Endothelial cell (in vitro differentiated cells): ENCODE data around the gene NKAIN2. TPM values are rescaled to one million over a fixed set of nuclear protein-coding genes. Genes with fewer than 3 reads are reported as not detected.

Experiments used
- DNase-seq: peaks from one replicate; pipeline ENCODE4 v3.0.0; 2021; ENCODE audit warnings: low spot score
- H3K27ac Mint-ChIP-seq: one replicate; pipeline ENCODE4 v1.8.0; 2021; ENCODE audit warnings: mixed read lengths, inconsistent platforms; ENCODE audit not compliant: unreplicated experiment
- H3K27me3 Mint-ChIP-seq: one replicate; pipeline ENCODE4 v1.8.0; 2021; ENCODE audit warnings: mild to moderate bottlenecking, moderate library complexity, mixed read lengths, inconsistent platforms; ENCODE audit not compliant: unreplicated experiment
- H3K36me3 Mint-ChIP-seq: one replicate; pipeline ENCODE4 v1.8.0; 2021; ENCODE audit warnings: mild to moderate bottlenecking, low read depth, mixed read lengths, inconsistent platforms; ENCODE audit not compliant: unreplicated experiment
- H3K4me1 Mint-ChIP-seq: one replicate; pipeline ENCODE4 v1.8.0; 2021; ENCODE audit warnings: mild to moderate bottlenecking, mixed read lengths, inconsistent platforms; ENCODE audit not compliant: unreplicated experiment
- H3K4me3 Mint-ChIP-seq: one replicate; pipeline ENCODE4 v1.8.0; 2021; ENCODE audit warnings: mild to moderate bottlenecking, mixed read lengths, inconsistent platforms; ENCODE audit not compliant: unreplicated experiment
- H3K9me3 Mint-ChIP-seq: one replicate; pipeline ENCODE4 v1.8.0; 2021; ENCODE audit warnings: mixed read lengths, inconsistent platforms; ENCODE audit not compliant: unreplicated experiment
- CTCF ChIP-seq: fragments of 200-600 bp; sonication (generic); IDR thresholded peaks from one replicate; pipeline ENCODE4 v1.5.0; 2021; ENCODE audit warnings: antibody characterized with exemption; ENCODE audit not compliant: unreplicated experiment
- total RNA-seq: library from RNA; stranded (reverse); fragmentation: NEBNext Ultra II Directional; extraction: Animal tissue kit (Norgen Biotek cat#: 25700); gene quantifications from one replicate; pipeline ENCODE4 v1.2.1, GENCODE V29; 2021; ENCODE audit not compliant: unreplicated experiment

NKAIN2 gene
- total RNA-seq, 1 donor from 2014 or later = 9.5 TPM

- no peaks in the 10 kb centered on the region for H3K9me3 Mint-ChIP-seq
- H3K27me3 Mint-ChIP-seq = no peaks in the 10 kb centered on the region
- H3K36me3 Mint-ChIP-seq = peaks cover 4% of the 10 kb centered on the region
- no peak for DNase-seq
- no peaks in the 10 kb centered on the region for H3K4me1 Mint-ChIP-seq
- TF ChIP-seq CTCF = no peak
- H3K27ac Mint-ChIP-seq = no peak overlapping the region
- H3K4me3 Mint-ChIP-seq = no peak overlapping the region
Observed at GRCh38 chr6:124269733-124270132, 466.1 kb downstream of the NKAIN2 start.

DNA sequence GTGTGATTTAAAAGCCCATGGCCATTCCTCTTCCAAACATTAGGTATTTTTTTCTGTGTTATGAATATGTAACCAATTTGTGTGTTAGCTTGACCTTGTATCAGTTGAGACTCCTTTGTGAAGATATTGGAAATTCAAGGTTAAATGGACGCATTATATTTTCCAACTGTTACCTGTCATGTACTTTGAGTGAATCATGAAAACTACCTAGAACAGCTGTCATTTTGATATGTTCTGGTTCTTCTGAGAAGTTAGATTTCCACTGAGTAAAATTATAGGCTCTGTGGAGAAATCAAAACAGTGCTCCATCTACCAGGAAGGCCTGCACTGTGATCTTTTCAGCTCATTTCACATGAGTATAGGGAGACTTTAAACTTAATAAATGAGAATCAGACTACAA lies 470.0 kb downstream of the NKAIN2 start:
- H3K27me3 Mint-ChIP-seq = no peaks in the 10 kb centered on the region
- no peaks in the 10 kb centered on the region for H3K9me3 Mint-ChIP-seq
- H3K27ac Mint-ChIP-seq = no peak overlapping the region
- DNase-seq = no peak
- H3K36me3 Mint-ChIP-seq = peaks cover 4% of the 10 kb centered on the region
- no peaks in the 10 kb centered on the region for H3K4me1 Mint-ChIP-seq
- TF ChIP-seq CTCF = no peak
- H3K4me3 Mint-ChIP-seq = no peak overlapping the region

GRCh38 chr6:124282541-124282940 lies 478.9 kb downstream of the NKAIN2 start:
- H3K27me3 Mint-ChIP-seq = no peaks in the 10 kb centered on the region
- no peak for TF ChIP-seq CTCF
- no peaks in the 10 kb centered on the region for H3K9me3 Mint-ChIP-seq
- DNase-seq = no peak
- no peaks in the 10 kb centered on the region for H3K4me1 Mint-ChIP-seq
- no peaks in the 10 kb centered on the region for H3K36me3 Mint-ChIP-seq
- H3K27ac Mint-ChIP-seq = no peak overlapping the region
- H3K4me3 Mint-ChIP-seq = no peak overlapping the region

GRCh38 chr6:124283486-124283885 lies 479.8 kb downstream of the NKAIN2 start:
- Mint-ChIP-seq H3K9me3 (no peaks in the 10 kb centered on the region), H3K27ac (no peak overlapping the region), H3K4me3 (no peak overlapping the region), H3K36me3 (no peaks in the 10 kb centered on the region), H3K27me3 (no peaks in the 10 kb centered on the region), H3K4me1 (no peaks in the 10 kb centered on the region)
- TF ChIP-seq CTCF = no peak
- DNase-seq = no peak

- Mint-ChIP-seq H3K4me1 (no peaks in the 10 kb centered on the region), H3K27ac (no peak overlapping the region), H3K27me3 (no peaks in the 10 kb centered on the region), H3K9me3 (no peaks in the 10 kb centered on the region), H3K36me3 (no peaks in the 10 kb centered on the region), H3K4me3 (no peak overlapping the region)
- no peak for DNase-seq
- TF ChIP-seq CTCF = no peak
Observed at GRCh38 chr6:124285146-124285545, 481.5 kb downstream of the NKAIN2 start.
